Panc1 (cell line): ENCODE measurements around the gene GM2A. TPM values are rescaled to one million over a fixed set of nuclear protein-coding genes. Genes with fewer than 3 reads are reported as not detected.

ENCODE experiments used
- ATAC-seq: fragments of 200-7000 bp; cut with Tn5 transposase; 2 replicates; pipeline ENCODE4 v1.9.1; 2020; ENCODE audit warnings: mild to moderate bottlenecking, moderate library complexity
- Bru-seq: library from RNA; stranded (reverse); fragments of 400-500 nt; gene quantifications from one replicate; lab custom pipeline; 2021; lab: Mats Ljungman, UMichigan
- BruChase-seq, 2 experiments: library from RNA; stranded (reverse); fragments of 400-500 nt; gene quantifications; one replicate each; lab custom pipeline; 2021; lab: Mats Ljungman, UMichigan
- BruUV-seq: library from RNA; stranded (reverse); fragments of 400-500 nt; replicated peaks from 2 replicates; lab custom pipeline; 2021; lab: Mats Ljungman, UMichigan
- CTCF ChIA-PET: fragments of 300-600 bp; sonication (Branson Sonifier 250); formaldehyde crosslinking; loops from one replicate; lab custom pipeline; 2022; ENCODE audit warnings: antibody characterized with exemption; lab: Charles Lee
- POLR2A ChIA-PET: fragments of 300-600 bp; sonication (Branson Sonifier 250); formaldehyde crosslinking; loops from one replicate; lab custom pipeline; 2022; ENCODE audit warnings: antibody characterized with exemption; lab: Charles Lee
- DNase-seq: peaks from one replicate; pipeline ENCODE4 v3.0.0-alpha.2; 2010; ENCODE audit warnings: low read depth, low spot score
- H3K27ac ChIP-seq: 2 replicates; pipeline ENCODE4 v1.5.1; 2011; ENCODE audit warnings: mild to moderate bottlenecking, low read length, inconsistent platforms
- H3K27me3 ChIP-seq: fragments of 200-500 bp; sonication (Bioruptor generic); 2 replicates; pipeline ENCODE4 v1.6.0; 2014; ENCODE audit warnings: low read length, inconsistent platforms; ENCODE audit not compliant: control insufficient read depth, insufficient read depth
- H3K36me3 ChIP-seq: fragments of 200-500 bp; sonication (Bioruptor generic); 2 replicates; pipeline ENCODE4 v1.5.1; 2014; ENCODE audit warnings: inconsistent platforms, mild to moderate bottlenecking, low read length, moderate library complexity; ENCODE audit not compliant: control insufficient read depth, insufficient read depth
- H3K4me1 ChIP-seq: 2 replicates; pipeline ENCODE4 v1.5.1; 2011; ENCODE audit warnings: inconsistent platforms, mild to moderate bottlenecking, low read length, moderate library complexity; ENCODE audit not compliant: control insufficient read depth, insufficient read depth
- H3K4me3 ChIP-seq, 2 experiments: 2 replicates each; pipeline ENCODE4 v1.5.1; 2011 to 2012; ENCODE audit warnings: low read depth in 2 of 2, low read length in 2 of 2, mild to moderate bottlenecking in 2 of 2, inconsistent platforms in 1 of 2, moderate library complexity in 1 of 2
- H3K9me3 ChIP-seq: fragments of 200-500 bp; sonication (Bioruptor generic); 2 replicates; pipeline ENCODE4 v1.5.1; 2014; ENCODE audit warnings: low read depth, mild to moderate bottlenecking, inconsistent platforms, low read length, moderate library complexity; ENCODE audit not compliant: control insufficient read depth, insufficient read depth
- CTCF ChIP-seq: fragments of 450-650 bp; IDR thresholded peaks from 2 replicates; pipeline ENCODE4 v1.5.1; 2017; ENCODE audit warnings: mild to moderate bottlenecking
- REST ChIP-seq, 2 experiments: IDR thresholded peaks; 2 replicates each; pipeline ENCODE4 v1.6.1; 2011 to 2012; ENCODE audit warnings: low read depth in 2 of 2, control low read depth in 1 of 2, low read length in 1 of 2, mild to moderate bottlenecking in 1 of 2, moderate library complexity in 1 of 2; ENCODE audit not compliant: insufficient read depth in 1 of 2
- SIN3A ChIP-seq: IDR thresholded peaks from 2 replicates; pipeline ENCODE4 v1.6.1; 2012; ENCODE audit warnings: low read depth, mild to moderate bottlenecking, low read length, moderate library complexity, borderline replicate concordance; ENCODE audit not compliant: insufficient read depth
- TCF7L2 ChIP-seq: IDR thresholded peaks from 2 replicates; pipeline ENCODE4 v1.6.1; 2011; ENCODE audit warnings: mild to moderate bottlenecking, low read depth, low read length, inconsistent platforms
- in situ Hi-C: cut with HindIII; loops from 2 replicates; pipeline ENCODE4 v1.10.0; 2016; ENCODE audit warnings: low sequenced_read_pairs, low pct_unique_long_range_greater_than_20kb
- intact Hi-C: fragments of 100-400 bp; cut with micrococcal nuclease; formaldehyde crosslinking; loops from one replicate; pipeline ENCODE4 v1.10.0; 2022; ENCODE audit not compliant: unreplicated experiment
- long read RNA-seq: library from polyadenylated mRNA; unstranded; transcript quantifications from one replicate; pipeline ENCODE4 v2.0.0, GENCODE V29; 2021; ENCODE audit not compliant: unreplicated experiment
- polyA plus RNA-seq: library from polyadenylated mRNA; unstranded; fragments of >200 nt; gene quantifications from one replicate; pipeline ENCODE4 v1.2.1, GENCODE V29; 2012; ENCODE audit warnings: missing spikeins; ENCODE audit not compliant: insufficient read length
- total RNA-seq: library from RNA; stranded (reverse); gene quantifications from one replicate; pipeline ENCODE4 v1.2.1, GENCODE V29; 2021; ENCODE audit not compliant: unreplicated experiment

Gene GM2A
- total RNA-seq (40.7 TPM), Bru-seq, nascent RNA (percentile 56 among the genes with signal in this experiment), BruChase-seq, experiment 1, labeled RNA remaining after a 2-hour chase (percentile 67 among the genes with signal in this experiment), BruChase-seq, experiment 2, labeled RNA remaining after a 6-hour chase (percentile 84 among the genes with signal in this experiment)
- 26.8 TPM for polyA plus RNA-seq
- long read RNA-seq, transcript GM2A-201 (4 exons, 3,896 nt): major isoform, 9 of 59 reads
- long read RNA-seq, partial matches to known transcripts: 49 of 59 reads
- long read RNA-seq, other reads (novel, unspliced or antisense): 1 of 59 reads

- Histone ChIP-seq H3K36me3 (no peaks in the 10 kb centered on the region; the same call in 1 of the 2 replicates), H3K9me3 (no peaks in the 10 kb centered on the region), H3K4me3 (peak within 1 kb of the TSS; percentile 92 to 96), H3K27me3 (no peaks in the 10 kb centered on the region), H3K27ac (peak within 1 kb of the TSS; percentile 88), H3K4me1 (peaks cover 10% of the 10 kb centered on the region; the same call in 1 of the 2 replicates)
- POLR2A ChIA-PET: interaction anchor here (0.6 to 0.7 kb wide), 6 partner anchors 86 to 397 kb away, joined by 4 to 10 read pairs (median 8); partner anchors contain the start of gene ANXA6
- in situ Hi-C loops: no loop called here
- intact Hi-C loops: no loop called here
- ATAC-seq (peak; percentile 97), DNase-seq (peak; percentile 95)
- CTCF ChIA-PET: interaction anchor here (0.5 to 1.4 kb wide), 10 partner anchors 14 to 1293 kb away, joined by 3 to 11 read pairs (median 4); partner anchors contain the start of gene SLC26A2
- BruUV-seq: TSS peak; percentile 86
- TF ChIP-seq TCF7L2 (peak; percentile 74; the same call in 1 of the 2 replicates), CTCF (no peak), SIN3A (0 out of 2 replicates have a peak, but pooled peaks have one; percentile 43)
Observed at GRCh38 chr5:151252762-151253604, at the start of gene GM2A. GM2A (plus strand) TSS chr5:151253185; CDS start chr5:151253217, 32 bp downstream.

- TF ChIP-seq REST (IDR thresholded peaks at IDR 0.05; ENCODE audit: insufficient read depth in 1 of 2, low read depth in 2 of 2, low read length in 1 of 2) (no peak), SIN3A (no peak), TCF7L2 (no peak)
- intact Hi-C loops (no loop called here), in situ Hi-C loops (no loop called here)
- H3K4me1 ChIP-seq: no peaks in the 10 kb centered on the region
- BruUV-seq: no TSS peak
- POLR2A ChIA-PET: no interaction called here
- H3K9me3 ChIP-seq: no peaks in the 10 kb centered on the region
- no peak overlapping the region for H3K27ac ChIP-seq
- ATAC-seq (no peak), DNase-seq (no peak)
- CTCF ChIA-PET: no interaction called here
- no peaks in the 10 kb centered on the region for H3K36me3 ChIP-seq
- H3K4me3 ChIP-seq: no peak overlapping the region
- no peaks in the 10 kb centered on the region for H3K27me3 ChIP-seq
Observed at GRCh38 chr5:151204051-151204450, 48.9 kb upstream of the GM2A start.
